ENCODE measurements around the gene TXLNB.
"Not testable (repeated sequence)": the region's sequence is repeated elsewhere in the genome, so short reads cannot be mapped to it uniquely, and the experiment has no call there.

The TXLNB gene

DNA sequence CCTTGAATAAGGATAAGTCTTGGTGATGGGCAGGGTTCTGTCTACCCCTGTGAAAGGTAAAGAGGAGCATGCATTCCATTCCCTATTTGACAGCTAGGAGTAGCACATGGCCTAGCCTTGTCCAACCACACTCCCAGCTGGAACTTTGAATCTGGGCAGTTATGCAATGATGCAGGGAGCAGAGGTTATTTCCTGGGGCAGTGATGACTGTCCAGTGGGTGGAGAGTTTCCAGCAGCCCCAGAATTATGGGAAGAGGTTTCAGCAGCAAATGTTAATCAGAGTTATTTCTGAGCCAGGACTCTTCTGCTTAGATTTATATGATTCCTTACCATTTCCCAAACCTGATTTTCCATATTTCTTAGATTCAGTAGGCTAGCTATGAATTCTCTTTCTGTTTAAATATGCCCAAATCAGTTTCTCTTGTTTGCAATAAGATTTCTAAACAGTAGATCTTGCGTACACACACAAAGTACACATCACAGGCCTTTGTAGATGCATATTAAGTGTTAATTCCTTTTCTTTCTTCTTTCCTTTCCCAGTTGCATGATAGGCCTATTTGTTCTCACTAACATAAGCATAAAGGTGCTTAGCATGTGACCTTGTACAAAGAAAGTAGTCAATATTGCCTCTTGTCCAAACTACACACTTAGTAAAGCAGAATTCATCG, 17.3 kb upstream of the TXLNB start:
- no peak for DNase-seq

DNA sequence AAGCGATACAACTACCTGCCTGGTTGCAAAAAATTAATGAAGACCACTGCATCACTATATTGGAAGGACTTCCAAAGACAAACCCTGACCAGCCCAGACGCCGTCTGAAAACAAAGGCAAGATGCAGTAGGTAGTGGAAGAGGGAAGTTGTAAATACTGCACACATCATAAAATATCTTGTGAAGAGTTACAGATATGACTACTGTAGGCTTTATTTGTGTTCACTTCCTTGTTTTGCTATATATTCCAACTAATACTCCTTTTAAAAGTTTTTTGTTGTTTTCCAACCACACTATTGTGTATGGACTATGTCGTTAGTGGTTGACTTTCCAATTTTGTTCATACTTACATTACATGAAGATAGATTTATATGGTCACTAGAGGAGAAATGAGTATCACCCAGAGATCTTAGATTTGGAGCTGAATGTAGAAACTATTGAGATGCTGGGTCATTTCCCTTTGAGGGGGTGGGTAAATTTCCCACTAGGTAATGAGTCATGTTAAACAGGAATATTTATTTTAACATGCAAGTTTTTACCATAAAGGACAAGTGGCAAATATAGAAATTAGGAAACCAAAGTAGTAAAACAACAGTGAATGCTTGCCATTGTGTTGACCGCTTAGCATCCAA, 16.6 kb upstream of the TXLNB start:
- DNase-seq: no peak

DNA sequence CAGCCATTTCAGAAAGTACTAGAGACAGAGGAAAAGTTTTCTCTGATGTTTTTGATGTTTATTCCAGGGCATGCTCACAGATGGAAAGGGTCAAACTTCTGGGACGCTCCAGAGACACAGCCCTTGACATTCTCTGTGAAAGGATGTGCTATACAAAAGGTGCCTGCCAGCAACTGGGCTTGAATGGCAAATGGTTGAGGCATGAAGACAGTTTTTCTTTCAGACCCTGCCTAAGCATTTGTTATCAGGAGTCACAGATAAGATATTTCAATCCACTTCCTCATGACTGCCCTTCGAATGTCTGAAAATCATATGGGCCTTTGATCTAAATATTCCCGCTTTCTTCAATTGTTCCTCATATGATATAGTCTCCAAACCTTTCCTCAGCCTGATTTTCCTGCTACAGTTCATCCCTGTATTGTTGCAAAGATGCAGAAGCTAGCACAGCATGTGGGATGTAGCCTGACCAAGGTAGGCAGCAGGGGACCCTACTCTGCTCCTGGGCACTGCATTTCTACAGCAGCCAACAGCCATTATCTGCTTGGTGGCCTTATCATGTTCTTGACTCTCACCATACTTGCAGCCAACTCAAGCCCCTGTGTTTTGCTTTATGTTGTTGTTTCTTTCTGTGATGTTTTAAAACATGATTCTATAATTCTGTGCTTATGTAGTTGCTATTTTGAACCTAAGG, 14.6 kb upstream of the TXLNB start:
- no peak for DNase-seq

DNA sequence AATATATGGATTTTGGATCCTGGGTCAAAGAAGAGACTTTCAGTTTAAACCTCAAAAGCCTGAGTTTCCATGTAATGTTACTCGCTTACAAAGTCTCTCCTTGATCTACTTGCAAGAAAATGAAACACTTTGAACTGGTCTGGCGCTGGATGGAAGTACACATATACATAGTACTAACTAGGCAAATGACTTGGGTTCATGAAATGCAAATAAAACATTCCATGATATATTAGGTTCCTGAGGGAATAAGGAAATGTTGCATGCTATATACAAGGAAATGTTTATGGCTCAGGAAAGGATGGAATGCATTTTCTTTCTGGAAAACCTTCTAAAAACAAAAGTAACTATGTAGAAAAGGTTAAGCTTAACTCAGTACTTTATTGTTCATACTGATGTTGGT, 11.4 kb upstream of the TXLNB start:
- DNase-seq: no peak

DNA sequence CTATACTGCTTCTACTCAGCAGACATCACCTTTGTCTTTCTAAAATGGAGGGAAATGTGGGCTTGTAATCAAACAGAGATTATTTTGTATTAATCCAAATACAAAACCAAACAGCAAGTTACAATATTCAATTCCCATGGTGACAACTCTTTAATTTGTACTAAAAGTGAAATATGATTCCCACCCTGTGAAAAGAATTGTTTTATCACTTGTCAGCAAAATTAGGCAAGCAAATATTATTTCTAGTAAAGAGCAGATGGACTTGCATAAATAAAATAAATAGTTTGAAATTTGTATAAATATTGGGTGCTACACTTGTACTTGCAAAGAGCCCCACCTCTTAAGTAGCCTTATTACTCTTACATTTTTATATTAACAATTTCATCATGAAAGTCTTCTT, 6.1 kb upstream of the TXLNB start:
- DNase-seq: no peak

DNA sequence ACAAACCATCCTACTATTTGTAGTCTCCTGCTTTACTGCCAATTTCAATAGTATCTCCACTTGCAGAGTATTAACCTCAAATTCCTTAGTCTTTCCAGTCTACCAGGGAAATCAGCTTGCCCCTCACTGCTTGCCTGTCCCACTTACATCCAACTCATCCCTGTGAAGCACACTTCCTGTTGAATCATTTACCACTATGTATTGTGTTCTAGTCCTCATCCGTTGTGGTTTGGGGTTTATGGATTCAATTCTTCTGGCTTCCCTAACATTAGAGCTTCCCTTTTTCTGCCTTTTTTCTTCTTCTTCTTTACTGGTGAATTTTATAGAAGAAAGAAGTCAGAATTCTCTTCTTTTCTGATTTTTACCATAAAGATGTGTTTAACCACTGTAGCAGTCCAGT, 5.1 kb upstream of the TXLNB start:
- DNase-seq: no peak

DNA sequence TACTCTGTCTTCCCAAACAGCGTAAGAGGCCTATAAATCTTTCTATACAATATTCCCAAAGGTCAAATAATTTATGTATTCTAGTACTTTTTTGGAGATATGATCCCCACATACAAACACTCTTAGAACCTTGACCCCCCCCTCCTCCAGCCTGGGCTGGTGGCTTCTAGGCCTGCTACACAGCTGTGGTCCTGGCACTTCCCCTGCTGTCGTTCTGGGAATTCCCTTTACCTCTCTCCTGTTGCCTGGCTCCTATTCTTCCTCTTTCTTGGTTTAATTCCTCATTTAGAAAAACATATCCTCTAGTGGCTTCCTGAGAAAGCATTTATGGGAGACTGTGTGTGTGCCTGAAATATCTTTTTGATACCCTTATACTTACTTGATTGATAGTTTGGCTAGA, 4.1 kb upstream of the TXLNB start:
- DNase-seq: no peak

DNA sequence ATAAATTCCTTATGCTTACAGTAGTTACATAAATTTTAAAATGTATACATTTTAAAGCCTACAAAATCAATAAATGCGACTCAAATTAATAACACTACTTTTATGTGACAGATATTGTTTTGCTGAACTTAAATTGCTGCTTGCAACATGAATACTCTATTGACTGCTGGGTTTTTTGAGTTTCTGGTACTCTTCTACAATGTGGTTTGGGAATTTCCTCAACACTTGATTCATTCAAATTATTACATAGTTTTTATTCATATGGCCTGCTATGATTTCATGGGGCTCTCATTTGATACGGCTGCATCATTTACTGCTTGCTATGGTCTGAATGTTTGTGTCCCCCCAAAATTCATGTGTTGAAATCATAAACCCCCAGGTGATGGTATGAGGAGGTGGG, 2.3 kb upstream of the TXLNB start:
- no peak for DNase-seq

DNA sequence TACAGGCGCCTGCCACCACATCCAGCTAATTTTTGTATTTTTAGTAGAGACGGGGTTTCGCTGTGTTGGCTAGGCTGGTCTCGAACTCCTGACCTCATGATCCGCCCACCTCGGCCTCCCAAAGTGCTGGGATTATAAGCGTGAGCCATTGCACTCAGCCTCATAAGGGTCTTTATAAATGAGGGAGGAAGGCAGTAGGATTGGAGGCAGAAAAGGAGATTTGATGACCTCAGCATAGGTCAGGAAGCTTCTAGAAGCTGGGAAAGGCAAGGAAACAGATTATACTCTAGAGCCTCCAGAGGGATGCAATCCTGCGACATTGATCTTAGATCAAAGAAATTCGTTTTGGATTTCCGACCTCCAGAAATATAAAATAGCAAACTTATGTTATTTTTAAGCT, 1.4 kb upstream of the TXLNB start:
- not testable (repeated sequence) for DNase-seq

DNA sequence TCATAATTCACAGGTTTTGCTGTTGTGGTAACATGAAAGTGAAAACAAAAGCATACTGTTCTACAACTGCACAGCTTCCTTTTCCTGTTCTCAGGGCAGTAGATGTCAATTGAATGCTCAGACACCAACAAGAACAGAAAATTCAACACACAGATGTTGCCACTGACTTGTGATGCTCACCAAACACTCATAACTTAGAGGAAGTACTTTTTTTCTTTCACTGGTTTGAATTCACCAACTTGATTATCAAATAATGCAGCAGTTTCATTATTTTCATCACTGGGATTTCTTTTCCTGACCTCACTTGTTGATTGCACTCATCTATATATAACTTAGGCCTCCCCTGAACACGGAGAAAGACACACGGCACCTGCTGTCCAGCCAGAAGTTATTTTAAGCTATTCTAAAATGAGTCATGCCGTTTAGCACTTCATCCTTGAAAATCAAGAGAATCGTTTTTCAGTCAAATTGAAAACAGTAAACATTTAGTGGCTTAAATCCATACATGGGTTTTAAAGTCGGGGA, 949 bp downstream of the TXLNB start:
- peak; percentile 38 for DNase-seq

DNA sequence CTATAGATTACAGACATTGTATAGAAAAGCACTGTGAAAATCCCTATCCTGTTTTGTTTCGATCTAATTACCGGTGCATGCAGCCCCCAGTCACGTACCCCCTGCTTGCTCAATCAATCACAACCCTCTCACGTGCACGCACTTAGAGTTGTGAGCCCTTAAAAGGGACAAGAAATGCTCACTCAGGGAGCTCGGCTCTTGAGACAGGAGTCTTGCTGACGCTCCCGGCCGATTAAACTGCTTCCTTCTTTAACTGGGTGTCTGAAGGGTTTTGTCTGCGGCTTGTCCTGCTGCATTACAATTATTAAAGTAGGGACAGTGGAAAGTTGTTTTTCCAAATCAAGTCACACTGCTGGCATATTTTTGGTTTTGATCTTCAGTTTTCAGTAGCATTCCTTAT, 2.6 kb downstream of the TXLNB start:
- DNase-seq: no peak

DNA sequence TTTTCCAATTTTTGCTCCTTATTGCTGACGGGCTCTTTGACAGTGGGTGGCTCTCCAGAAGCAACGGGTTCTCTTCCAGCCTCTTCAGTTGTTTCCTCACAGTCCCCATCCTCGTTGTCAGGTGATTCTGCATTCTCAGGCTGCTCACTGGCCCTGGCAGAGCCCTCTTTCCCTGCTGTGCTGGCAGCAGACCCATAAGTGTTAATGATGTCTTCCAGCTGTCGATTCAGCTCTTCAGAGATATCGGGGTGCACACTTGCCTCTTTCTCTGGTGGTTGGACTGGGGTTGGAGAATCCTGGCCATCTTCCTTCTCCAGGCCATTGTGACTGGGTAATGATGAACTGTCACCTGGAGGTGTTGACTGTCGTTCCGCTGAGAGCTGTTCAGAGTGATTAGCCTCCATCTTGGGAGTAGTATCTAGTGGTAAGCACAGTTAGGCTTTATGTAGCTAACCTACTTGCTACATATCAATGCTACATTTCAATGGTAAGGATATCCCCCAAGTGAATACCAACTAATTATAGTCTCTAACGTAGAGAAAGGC, 3.2 kb downstream of the TXLNB start:
- DNase-seq: no peak

DNA sequence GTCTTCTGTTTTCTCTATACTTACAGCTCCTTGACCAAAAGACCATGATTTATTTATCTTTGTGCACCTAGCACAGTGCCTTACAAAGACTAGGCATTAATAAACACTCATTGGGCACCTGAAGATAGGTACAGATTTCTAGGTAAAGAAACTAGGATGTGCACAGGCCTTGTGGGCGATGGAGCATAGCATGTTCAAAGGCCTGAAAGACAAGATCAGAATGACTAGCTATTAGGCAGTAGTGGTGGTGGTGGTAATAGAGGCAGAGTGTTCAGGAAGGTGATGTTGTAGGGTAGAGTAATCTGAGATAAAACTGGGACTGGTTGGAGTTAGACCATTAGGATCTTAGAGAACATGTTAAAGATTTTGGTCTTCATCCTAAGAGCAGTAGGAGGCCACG, 3.9 kb downstream of the TXLNB start:
- no peak for DNase-seq

DNA sequence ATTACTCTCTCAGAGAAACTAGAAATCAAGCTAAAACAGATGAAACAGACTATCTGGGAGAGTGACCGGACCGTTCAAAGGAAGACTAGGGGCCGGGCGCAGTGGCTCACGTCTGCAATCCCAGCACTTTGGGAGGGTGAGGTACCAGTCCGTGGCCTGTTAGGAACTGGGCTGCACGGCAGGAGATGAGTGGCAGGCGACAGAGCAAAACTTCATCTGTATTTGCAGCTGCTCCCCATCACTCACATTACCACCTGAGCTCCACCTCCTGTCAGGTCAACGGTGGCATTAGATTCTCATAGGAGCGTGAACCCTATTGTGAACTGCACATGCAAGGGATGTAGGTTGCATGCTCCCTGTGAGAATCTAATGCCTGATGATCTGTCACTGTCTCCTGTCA, 5.4 kb downstream of the TXLNB start:
- DNase-seq: not testable (repeated sequence)

DNA sequence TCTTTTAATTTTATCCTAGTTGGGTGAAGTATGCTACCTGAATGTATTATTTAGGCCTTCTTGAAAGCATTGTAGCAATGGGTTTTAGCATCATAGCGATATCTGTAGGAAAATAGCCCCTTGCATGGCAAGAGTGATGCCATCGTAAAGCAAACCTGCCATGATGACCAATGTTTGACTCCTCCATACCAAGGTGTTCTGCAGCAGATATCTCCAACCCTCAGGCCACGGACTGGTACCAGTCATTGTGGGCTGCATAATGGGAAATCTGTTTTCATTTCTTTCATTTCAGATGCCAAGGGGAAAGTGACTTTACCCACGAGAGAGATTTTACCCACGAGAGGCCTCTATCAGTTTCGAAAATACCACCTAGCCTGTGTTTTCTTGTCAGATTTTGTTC, 6.2 kb downstream of the TXLNB start:
- DNase-seq: no peak

DNA sequence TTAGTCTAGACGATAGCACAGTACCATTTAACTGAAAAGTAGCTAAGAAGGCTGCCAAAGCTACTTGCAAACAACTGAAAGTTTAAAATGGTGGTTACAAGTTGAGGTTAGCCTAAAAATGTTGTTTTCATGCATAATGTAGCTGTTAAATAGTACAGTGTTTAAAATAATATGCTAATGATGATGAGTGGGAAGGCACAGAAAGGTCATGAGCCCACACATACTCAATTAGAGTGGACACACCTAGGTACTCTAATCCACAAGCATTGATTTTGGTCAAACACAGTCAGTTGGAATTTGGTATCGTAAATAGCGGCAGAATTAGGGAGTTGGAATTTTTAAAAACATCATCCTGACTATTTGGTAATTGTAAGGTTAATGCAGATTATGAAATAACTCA, 7.0 kb downstream of the TXLNB start:
- no peak for DNase-seq

DNA sequence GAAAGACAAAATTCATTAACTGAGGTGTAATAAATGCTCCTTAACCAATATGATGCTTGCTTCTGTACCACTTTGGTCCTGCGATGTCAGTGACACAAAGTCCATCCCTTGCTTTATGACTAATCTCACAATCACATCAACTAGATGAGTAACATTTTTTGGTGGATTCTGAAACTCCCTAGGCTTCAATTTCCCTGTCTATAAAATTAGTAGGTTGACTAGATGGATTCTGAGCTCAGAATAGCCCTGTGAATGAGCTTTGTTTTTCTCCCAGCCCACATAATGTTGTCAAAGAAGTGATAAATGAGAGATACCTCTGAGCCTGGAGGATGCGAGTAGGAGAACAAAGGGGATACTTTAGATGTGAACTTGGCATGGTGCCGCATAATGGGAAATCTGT, 9.1 kb downstream of the TXLNB start:
- DNase-seq: no peak

DNA sequence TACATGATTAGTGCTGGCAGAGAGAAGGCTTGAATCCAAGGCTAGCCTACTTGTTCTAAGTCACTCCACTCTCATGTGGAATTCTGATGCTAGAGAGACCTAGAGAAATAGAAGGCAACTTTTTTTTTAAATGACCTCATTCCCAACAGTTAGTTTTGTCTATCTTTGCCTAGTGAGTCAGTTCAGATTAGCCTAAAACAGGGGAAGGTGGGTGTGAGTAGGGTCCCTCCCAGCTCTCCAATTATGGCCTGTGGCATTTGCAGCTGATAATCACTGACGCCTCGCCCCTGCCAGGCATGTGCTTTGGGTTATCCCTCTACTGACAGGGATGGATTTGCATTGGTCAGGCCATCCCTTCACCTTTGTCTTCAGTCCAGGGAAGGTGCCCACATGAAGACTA, 13.6 kb downstream of the TXLNB start:
- DNase-seq: no peak

DNA sequence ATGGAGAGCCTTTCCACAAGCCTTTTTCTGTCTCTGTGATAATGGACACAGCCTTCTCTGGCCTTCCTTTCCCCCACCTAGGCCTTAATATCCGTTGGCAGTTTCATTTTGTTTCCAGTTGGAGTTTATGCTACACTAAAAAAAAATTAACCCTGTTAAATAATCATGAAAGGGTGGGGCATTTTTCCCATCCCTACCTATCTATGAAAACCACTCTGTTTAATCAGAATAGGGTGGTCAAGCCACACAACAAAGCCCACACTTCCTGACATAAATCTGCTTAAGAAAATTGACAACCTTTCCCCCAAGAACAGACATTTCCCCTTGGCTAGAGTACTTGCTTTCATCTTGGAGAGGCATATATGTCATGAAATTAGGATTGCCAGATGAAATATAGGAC, 14.2 kb downstream of the TXLNB start:
- no peak for DNase-seq

DNA sequence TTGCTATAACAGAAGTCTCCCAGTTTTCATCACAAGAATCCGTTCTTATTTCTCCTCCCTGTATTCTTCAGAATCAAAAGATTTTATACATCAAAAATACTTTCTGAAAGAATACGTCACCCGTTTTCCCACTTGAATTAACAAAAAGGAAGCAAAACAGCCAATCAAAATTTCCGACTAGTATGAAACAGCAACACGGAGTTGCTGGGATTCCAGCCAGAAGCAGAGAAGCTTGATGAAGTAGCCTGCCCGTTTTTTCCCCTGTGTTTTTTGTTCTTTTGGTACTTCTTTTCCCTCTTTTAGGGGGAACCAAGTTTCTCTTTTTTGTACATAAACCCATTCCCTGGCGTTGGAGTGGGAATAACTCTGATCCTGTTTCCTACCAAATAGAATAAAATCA, 14.6 kb downstream of the TXLNB start:
- no peak for DNase-seq

DNA sequence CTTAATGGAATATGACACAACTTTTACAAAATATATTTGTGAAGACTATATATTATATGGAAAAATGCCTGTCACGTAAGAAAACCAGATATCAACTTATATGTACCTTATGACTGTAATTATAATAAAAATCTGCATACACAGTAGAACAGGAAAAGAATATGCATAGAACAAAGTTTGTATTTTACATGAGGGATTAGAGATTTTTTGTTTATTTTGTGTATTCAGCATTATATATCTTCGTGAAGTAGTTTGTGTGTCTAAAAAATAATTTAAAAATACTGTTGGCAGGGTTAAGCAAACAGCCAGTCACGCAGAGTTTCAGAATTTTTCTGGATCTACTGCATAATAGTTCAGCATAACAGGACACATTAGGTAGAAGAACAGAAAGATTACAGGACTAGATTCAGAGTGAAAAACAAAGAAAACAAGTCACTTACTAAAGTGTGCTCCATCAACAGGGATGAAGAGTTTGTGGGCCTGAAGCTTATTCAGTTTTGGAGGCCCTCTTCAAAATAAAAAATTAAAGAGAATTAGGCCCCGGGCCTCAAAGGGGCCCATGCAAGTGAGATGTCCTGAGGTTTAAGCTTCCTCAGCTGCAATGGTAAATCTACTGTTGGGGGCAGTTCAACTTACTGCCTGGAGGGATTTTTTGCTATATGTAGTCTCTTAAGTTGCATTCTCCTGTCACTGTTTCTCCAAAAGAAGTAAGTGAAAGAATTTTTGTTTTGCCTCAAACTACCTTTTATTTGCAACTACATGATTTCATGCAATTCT, 16.3 kb downstream of the TXLNB start:
- no peak for DNase-seq

DNA sequence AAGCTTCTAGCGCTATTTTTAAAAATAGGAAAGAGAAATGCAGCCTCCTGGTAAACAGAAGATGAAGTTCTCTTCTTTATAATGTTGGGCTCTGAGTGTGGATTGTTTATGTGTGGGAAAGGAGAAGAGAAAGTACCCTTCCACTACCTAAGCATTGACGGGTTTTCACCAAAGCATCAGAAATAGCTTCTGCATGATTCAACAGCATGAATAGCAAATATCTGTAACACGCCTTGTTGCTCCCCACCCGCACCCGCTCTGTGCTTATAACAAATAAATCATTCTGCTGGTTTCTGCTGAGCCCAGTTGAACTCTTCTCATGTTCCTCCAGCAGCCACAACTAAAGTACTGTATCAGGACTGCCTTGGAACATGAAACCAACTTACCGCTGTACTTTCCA, 20.7 kb downstream of the TXLNB start:
- no peak for DNase-seq

DNA sequence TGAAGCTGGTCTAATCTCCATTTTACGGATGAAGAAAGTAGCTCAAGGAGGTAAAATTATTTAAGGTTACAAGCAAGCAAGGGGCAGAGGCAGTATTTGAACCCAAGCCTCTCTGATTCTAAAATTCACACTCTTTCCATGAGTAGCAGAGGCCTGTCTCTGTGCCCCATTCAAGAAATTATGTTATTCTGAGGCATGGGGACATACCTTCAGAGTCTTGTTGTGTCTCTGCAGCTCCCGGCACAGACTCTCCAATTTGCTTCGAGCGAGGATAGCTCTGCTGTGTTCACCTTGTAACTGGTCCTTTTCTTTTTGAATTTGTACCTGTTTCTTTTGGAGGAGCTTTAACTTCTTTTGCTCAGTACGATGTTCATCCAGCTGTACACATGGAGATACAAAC, 21.5 kb downstream of the TXLNB start:
- no peak for DNase-seq

Data from right hindlimb (tissue), 1 donor.